IPS-NIHi11 (cell line): ENCODE results near the gene HDAC10.

Source experiments
- DNase-seq: peaks from one replicate; pipeline ENCODE4 v3.0.0; 2012; ENCODE audit warnings: mixed read lengths, low spot score

HDAC10 gene

GRCh38 chr22:50270666-50271394 lies 19.8 kb upstream of the HDAC10 start:
- DNase-seq = peak; percentile 86

DNA sequence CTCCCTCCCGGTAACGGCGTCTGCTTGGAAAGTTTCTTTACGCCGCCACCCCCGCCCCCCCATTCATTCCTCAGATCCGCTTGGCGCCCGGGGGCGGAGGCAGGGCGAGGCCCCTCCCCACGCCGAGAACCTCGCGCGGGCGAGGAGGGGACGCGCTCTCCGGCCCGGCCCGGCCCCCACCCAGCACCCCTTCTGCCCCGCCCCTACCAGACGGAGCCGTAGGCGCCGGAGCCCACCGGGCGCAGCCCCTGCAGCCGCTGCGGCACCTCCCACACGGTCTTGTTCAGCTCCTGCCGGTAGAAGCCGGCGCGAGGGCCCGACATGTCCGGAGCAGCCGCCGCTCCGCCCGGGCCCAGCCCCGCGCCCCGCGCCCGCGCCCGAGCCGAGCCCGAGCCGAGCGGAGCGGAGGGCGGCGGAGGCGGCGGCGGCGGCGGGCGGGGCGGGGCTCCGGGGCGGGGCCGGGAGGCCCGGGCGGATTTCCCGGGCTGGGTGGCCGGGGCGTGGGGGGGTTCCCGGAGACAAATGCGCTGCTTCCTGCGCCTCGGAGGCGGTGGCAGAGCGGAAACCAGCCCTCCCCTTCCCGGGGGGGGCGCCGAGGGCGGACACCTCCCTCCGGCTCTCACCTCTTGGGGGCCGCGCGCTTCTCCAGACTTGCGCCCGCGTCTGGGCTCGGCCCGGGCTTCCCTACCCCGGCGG lies 19.1 kb upstream of the HDAC10 start, which contains the start of gene MAPK11:
MAPK11 (minus strand) TSS at position 411 of the 696 bp plus-strand sequence; CDS start at position 323, 88 bp downstream.
- no peak for DNase-seq

GRCh38 chr22:50269573-50269969 lies 18.5 kb upstream of the HDAC10 start:
- DNase-seq = no peak

- DNase-seq = no peak
These were observed 17.6 kb upstream of the HDAC10 start for GRCh38 chr22:50268655-50269113.

DNA sequence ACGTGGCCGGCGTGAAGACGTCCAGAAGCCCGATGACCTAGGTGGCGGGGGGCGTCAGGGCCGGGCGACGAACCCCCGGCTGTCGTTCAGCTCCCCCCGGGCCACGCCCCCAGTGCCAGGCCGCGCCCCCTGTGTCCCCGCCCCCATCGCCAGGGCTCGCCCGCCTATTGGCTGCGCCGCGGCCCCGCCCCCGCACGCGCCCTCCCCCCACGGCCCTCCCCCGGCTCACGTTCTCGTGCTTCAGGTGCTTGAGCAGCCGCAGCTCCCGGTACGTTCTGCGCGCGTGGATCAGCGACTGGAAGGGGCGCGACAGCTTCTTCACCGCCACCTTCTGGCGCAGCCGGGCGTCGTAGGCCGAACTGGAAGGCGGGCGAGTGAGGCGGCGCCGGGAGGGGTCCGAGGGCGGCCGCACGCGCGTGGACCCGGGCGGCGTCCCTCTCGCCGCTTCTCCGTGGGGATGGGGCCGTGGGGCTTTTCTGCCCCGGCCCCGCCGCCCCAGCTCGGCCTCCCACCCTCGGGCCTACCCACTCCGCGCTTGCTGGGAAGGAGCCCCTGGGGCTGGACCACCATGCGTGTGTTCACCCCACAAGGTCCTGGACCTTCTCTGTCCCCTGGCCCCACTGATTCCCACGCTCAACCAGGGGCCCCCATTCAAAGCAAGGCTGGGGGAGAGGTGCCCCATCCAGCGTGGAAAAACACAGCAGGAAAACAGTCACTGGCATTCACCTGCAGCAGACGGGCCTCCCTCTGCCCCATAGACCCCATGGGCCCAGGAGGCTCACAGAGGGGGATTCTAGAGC lies 16.7 kb upstream of the HDAC10 start:
- DNase-seq = peak; percentile 88

DNA sequence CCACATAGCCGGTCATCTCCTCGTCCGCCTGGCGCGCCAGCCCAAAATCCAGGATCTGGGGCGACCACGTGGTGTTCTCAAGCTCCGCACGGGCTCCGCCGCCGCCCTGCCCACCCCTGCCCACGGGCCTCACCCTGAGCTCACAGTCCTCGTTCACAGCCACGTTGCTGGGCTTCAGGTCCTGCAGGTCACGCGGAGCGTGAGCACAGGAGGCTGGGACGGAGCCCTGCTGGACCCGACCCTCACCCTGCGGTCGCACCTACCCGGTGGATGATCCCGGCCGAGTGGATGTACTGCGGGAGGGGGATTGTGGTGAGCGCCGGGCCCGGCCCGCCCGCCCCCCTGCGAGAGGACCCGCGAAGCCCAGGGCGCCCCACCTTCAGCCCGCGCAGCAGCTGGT lies 15.9 kb upstream of the HDAC10 start:
- no peak for DNase-seq

GRCh38 chr22:50264946-50265669 lies 14.0 kb upstream of the HDAC10 start:
- no peak for DNase-seq

DNA sequence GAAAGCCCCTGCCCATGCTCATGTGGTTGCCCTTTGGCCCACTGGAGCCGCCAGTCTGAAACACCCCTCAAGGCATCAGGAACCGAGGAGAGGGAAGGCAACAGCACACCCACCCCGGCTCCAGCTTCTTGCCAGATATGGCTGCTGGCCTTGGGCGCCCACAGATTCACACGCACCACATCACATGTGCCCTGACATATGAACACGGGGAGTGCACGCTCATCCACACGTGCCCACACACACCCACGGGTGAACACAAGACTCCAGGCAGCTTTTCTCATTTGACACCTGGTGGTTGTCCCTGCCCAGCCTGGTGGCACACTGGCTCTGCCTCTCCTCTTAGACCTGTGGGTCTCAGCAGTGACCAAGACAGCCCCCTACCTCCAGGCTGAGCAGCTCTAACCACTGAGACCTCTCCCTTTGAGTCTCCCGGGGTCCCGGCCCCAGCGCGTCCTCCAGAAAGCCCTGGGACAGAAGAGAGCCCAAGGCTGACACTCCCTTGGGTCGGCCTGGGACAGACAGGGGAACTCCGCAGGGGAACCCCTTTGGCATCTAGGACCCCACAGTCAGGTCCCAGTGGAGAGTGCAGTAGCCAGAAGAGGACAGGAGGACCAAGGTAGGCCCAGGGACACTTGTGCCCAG lies 13.2 kb upstream of the HDAC10 start:
- no peak for DNase-seq

DNA sequence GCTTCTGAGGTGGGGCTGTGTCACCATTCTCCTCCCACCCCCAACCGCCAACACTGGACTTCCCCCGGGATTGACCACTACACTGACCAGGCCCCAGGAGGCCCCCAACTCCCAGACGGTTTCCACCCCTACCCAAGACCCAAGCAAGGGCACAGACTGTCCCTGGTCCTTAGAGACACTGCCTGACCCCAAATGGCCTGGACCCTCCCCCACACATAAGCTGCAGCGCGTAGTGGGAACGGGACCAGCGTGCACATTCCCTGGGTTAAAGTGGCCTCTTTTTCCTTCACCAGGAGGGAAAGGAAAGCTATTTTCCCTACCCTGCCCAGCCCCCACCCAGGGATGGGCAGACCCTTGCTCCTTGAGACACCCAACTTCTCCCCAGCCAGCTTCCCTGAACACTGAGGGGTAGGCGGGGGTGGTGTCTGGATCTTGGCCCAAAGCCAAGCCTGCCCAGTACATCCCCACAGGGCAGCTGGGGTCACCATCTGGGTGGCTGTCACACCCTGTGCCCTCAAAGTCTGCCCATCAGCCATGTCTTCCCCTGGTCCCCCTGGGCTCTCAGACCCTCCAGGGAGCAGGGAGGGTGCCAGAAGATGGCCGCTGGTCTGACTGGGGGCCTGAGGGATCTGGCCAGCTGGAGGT lies 12.0 kb upstream of the HDAC10 start:
- DNase-seq = no peak

DNA sequence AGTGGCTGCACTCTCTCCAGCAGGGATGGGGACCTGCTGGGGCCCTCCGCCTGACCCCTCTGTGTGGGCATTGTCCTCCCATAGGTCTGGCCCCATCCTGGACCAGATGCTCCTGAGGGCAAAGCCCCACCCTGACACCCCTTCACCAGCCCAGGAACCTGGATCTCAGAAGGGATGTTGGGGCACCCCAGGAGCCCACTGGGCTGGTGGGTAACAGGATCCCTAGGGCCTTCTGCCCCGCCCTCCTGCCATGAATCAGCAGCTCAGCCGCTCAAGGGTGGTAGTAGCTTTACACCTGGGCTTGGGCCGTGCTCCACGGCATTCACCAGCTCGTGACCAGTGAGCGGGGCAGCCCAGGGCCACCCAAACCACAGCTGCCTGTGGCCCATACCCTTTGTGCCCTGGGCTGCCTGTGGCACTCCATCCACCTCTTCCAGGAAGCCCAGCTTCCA lies 11.4 kb upstream of the HDAC10 start:
- no peak for DNase-seq

DNA sequence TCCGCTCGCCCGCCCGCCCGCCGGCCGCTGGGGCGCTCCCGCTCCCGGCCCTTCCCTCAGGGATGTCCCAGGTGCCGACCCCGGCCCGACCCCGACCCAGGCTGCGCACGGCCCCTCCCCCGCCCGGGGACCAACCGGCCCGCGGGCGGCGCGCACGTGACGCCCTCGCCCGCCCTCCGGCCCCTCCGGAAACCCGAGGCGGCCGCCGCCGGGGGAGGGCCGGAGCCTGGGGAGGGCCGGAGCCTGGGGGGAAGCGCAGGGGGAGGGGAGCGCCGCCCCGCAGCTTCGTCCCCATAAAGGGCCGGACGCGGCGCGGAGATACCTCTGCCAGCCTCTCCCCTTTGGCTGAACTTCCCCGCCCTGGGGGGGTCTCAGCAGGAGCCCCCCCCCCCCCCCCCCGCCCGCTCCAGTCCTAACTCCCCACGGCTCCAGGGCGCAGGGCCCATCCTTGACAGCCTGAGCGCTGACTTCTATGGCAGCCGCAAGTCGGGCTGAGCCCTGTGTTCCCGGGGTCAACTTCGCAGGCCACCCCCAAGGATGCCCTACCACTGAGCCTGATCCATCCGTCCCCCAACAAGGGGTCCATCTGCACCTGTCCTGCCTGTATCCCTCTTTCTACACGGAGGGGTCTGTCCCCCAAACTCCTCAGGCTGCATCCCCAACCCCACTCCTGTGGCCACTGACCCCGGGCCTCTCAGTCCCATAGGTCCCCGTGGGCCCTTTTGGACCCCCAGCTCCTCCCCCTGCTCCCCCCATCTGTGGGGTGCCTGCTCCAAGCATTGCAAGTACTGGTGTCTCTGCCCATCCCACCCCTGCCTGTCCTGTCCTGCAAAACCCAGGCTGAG lies 10.8 kb upstream of the HDAC10 start, which contains the start of gene MAPK12:
MAPK12 (minus strand) TSS at position 69 of the 845 bp plus-strand sequence. CDS start 174 bp downstream, outside the sequence.
- DNase-seq = peak; percentile 93

- DNase-seq = peak; percentile 70
These were observed 9.9 kb upstream of the HDAC10 start for GRCh38 chr22:50260801-50261614.

- no peak for DNase-seq
These were observed 9.4 kb upstream of the HDAC10 start for GRCh38 chr22:50260434-50260800.

- no peak for DNase-seq
These were observed 8.2 kb upstream of the HDAC10 start for GRCh38 chr22:50259302-50259701.

GRCh38 chr22:50258361-50259292 lies 7.6 kb upstream of the HDAC10 start:
- DNase-seq = no peak

DNA sequence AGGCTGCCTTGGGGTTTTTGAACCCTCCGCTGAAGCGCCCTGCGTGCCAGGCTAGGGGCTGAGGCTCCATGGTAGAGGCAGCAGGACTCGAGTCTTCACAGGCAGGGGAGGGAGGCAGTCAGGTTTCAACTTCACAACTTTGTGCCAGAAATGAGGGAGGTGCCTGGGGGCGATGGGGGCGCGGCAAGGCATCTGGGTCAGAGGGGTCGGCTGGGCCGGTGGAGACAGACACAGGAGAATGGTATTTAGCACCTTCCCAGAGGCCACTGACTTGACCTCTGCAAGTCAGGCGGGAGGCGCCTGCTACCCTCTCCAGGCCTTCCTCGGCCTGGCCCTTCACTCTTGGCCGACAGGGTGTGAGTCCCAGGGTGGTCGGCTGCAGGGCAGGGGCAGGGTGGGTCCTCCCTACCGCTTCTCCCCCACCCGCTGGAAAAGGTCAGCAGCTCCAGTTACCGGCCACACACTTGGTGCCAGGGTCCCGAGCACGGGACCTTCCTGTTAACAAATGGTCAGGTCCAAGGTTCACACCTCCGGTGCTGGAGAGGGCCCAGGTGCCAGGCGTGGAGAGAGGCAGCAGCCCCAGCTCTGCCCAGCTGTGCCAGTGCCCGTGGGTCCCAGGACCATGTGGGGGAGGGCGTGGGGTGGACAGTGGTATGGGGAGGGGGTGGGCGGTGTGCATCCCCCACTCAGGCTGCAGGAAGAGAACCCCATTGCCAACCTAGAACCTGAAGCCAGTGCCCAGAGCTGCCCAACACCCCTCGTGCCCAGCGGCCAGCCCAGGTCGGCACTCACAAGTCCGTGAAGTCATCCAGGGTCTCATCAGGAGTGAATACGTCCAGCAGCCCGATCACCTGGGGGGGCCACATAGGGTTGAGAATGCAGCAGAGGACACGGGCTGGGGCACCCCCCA lies 6.6 kb upstream of the HDAC10 start:
- DNase-seq = no peak

DNA sequence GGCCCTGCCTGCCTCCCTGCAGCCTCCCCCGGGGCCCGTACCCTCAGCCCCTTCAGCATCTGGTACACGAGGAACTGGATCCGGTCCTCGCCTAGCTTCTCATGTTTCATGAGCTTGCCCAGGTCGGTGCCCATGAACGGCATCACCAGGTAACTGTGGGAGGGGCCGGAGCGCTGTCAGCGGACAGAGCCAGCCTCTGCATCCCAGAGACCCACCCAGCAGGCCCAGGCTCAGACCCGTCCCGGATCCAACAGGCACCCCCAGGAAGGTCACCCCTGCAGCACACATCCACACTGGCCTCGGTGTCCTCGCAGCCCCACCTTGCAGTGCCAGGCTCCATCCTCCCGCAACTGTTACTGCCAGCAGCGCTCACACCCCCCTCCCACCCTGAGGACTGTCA lies 6.0 kb upstream of the HDAC10 start:
- DNase-seq = no peak
